ENCODE results near the gene APCDD1L.

The APCDD1L gene

GRCh38 chr20:58515233-58516212, at the start of gene APCDD1L:
Gene APCDD1L (minus strand): TSS chr20:58515399. CDS start chr20:58514707, 692 bp downstream.
- no peak for DNase-seq

GRCh38 chr20:58559368-58559729, 44.1 kb upstream of the APCDD1L start:
- no peak for DNase-seq

GRCh38 chr20:58558486-58559367, 43.5 kb upstream of the APCDD1L start:
- DNase-seq: no peak

GRCh38 chr20:58557733-58558342, 42.6 kb upstream of the APCDD1L start:
- DNase-seq: no peak

GRCh38 chr20:58556961-58557360, 41.8 kb upstream of the APCDD1L start:
- DNase-seq: no peak

- no peak for DNase-seq
Observed at GRCh38 chr20:58555078-58555765, 40.0 kb upstream of the APCDD1L start.

- no peak for DNase-seq
Observed at GRCh38 chr20:58554541-58554940, 39.3 kb upstream of the APCDD1L start.

GRCh38 chr20:58553841-58554240, 38.6 kb upstream of the APCDD1L start:
- no peak for DNase-seq

- no peak for DNase-seq
Observed at GRCh38 chr20:58553166-58553696, 38.0 kb upstream of the APCDD1L start.

- DNase-seq: no peak
Observed at GRCh38 chr20:58552366-58552934, 37.3 kb upstream of the APCDD1L start.

GRCh38 chr20:58551631-58552030, 36.4 kb upstream of the APCDD1L start:
- DNase-seq: no peak

GRCh38 chr20:58550275-58551059, 35.3 kb upstream of the APCDD1L start:
- no peak for DNase-seq

GRCh38 chr20:58549231-58550209, 34.3 kb upstream of the APCDD1L start:
- no peak for DNase-seq

- no peak for DNase-seq
Observed at GRCh38 chr20:58547623-58548475, 32.6 kb upstream of the APCDD1L start.

GRCh38 chr20:58546756-58547622, 31.8 kb upstream of the APCDD1L start:
- no peak for DNase-seq

GRCh38 chr20:58546416-58546711, 31.2 kb upstream of the APCDD1L start:
- no peak for DNase-seq

- no peak for DNase-seq
Observed at GRCh38 chr20:58545565-58546415, 30.6 kb upstream of the APCDD1L start.

Measured in SHP77 treated with DMSO at 0.1 percent for 48 hours (cell line).